Stimulated activated CD8-positive, alpha-beta memory T cell treated with anti-CD3 and anti-CD28 coated beads, Interleukin-12 subunit alpha, Interleukin-12 subunit beta, amount 100 ng/mL, for 1 hour (primary cell): ENCODE results near the gene RFTN1.
A peak's percentile ranks its signal among the peaks of the same experiment; 100 is the strongest.

ENCODE experiments used
- DNase-seq: peaks from one replicate; pipeline ENCODE4 v3.0.0-alpha.2; 2020; ENCODE audit warnings: low read depth

RFTN1 gene

DNA sequence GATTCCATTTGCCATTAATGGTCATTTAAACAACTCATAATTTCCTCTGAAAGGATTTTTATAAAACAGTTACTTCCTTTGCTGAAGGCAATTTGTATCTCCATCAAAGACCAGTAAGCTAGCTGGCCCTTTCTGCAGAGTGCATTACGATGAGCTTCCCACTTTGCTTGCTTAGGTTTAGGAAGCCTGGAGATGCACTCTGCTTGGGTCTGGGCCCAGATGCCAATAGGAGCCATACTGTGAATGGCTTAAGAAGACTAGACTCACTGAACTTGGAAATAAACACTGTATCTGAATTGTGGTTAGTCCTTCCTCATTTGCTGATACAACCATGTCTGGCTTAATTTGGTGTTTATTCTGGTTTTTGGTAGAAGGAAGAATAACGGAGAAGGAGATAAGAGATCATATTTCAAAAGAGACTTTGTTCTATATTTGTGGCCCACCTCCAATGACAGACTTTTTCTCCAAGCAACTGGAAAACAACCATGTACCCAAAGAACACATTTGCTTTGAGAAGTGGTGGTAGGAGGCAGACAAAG is 210.4 kb downstream of the RFTN1 start:
- DNase-seq, result no peak

DNA sequence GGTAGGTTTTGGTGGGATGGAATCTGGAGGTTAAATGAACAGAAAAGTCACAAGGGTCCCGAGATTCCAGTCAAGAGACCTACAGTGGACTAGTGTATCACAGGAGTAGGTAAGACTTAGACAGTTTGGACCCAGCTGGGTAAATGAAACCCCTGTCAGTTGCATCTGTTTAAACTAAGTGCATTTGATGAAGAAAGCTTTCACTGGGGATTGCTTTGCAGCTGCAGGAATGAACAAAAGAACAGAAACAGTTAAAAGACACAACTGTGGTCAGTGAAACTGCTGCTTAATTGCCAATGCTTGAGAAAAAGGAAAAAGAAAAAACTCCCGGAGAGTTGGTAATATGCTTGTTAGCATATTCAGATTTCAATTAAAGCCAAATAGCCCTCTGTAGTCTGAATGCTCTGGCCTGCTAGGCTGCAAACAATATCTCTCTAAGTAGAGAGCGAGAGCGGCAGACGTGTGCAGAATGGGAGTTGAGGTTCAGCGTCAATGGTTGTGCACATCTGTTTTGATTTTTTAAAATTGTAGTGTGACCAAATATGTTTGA is 211.3 kb downstream of the RFTN1 start:
- DNase-seq, result no peak

DNA sequence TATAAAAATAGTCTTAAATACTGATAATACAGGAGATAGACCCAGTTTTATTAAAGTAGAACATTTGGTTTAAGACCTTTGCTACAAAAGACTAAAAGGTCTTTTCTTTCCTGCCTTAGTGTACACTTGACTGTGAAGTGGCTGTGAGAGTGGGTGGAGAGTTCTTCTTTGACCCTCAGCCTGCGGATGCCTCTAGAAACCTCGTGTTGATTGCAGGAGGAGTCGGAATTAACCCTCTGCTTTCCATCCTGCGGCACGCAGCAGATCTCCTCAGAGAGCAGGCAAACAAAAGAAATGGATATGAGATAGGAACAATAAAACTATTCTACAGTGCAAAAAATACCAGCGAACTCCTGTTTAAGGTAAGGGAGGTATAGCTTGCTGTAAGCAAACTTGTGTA is 212.0 kb downstream of the RFTN1 start:
- no peak for DNase-seq

DNA sequence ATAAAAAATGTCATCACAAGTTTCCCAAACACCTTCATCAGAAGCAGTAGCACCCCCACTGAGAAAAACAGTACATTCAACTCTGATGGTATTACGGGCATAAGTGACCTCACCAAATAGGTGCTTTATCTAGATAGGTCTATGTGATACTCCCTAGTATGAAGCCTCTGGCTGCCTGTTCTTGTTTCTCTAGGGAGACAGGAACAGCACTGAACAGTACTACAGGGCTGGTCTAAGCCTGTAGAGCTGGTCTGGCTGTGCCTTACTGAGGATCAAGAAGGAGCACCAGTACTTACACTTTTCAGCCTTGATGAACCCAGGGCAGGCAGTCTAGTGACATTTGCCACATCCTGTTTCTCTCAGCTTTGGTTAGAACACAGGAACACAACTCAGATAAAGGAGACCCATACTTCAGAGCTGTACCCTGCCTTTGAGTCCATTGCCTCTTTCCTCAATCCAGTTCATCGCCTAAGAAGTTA is 212.6 kb downstream of the RFTN1 start:
- no peak for DNase-seq

DNA sequence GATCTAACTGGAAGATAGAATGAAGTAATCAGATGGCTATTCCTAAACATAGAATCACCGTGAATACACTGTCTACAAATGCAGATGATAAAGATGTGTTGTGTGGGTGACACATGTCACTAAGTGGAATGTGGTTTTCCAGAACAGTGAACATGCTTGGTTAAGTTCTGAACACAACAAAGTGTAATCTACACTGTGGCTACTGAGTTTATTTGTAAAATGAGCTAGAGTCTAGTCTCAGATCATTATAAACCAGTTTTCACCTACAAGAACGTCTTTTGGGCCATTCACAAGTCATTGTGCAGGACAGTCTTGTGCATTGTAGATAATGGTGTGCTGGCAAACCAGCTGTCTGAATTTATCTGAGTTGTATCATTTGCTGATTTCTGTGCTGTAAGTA is 213.2 kb downstream of the RFTN1 start:
- DNase-seq, result no peak

DNA sequence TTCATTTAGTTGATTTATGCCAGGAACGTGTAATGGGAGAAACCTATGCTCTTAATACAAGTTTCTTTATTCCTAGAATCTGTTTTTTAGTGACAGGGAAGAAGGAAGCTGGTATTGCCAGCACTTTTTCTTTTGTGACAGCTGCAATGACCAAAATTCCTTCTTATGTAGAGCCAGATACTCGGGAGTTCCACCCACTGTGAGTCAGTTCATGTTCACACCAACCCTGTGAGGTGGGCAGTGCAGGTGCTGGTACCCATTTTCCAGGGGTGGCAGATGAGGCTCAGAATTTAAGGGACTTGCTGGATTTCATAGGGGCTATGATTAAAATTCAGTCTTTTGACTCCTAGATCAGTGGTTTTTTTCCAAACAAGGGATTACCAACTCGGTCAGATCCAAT is 213.8 kb downstream of the RFTN1 start:
- no peak for DNase-seq

DNA sequence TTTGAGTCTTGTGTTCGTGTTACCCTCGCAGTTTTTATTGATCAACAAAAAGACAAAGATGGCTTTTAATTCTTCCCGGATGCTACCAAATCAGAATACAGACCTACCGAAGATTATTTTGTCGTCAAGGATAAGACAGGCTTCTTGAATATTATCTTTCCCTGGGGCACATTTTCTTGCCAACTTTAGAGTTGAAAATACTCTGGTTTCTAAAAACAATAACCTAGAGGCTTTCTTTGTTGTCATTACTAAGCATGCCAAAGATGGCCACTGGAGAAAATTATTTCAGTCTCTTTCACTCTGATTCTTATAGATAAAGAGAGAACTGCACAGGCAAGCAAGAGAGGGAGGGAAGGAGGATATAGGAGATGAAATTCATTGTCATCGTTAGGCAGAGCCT is 214.6 kb downstream of the RFTN1 start:
- DNase-seq, result no peak

DNA sequence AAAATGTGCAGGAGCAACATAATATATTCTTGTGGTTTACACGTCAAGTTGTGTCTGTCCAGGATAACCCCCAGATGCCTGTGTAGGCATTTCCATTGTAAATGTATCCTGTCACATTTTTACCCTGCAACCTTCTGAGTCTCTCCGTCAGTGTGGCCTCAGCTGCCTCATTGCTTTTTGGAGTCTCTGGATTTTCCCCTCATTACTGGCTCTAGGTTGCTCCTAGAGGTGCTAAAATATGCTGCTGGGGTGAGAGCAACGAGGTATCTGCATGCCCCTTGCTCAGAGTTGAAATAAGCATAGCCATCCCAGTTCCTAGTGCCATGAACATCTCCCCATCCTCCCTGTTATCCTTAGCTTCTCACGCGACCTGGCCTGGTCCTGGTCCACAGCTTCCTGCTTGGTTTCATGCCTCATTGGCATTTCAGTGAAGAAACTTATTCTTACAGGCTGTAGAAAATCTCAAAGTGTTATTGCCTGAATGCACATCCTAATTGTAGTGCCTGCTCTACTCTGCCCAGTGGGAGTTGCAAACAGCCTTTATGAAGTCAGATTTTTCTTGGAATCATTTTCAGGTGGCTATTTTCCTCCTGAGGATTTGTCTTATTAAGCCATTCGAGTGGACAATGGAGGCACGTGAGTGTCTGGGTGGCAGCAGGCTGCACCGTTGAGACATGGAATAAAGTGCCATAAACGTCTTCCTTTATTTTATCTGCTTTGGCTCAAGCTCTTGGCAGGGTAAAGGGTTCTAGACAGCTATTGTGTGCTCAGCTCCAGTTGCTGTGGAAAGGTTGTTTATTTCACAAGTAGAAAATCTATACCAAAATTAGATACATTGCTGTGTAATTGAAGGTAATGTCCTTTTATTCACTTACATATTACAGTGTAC is 215.3 kb downstream of the RFTN1 start:
- no peak for DNase-seq

DNA sequence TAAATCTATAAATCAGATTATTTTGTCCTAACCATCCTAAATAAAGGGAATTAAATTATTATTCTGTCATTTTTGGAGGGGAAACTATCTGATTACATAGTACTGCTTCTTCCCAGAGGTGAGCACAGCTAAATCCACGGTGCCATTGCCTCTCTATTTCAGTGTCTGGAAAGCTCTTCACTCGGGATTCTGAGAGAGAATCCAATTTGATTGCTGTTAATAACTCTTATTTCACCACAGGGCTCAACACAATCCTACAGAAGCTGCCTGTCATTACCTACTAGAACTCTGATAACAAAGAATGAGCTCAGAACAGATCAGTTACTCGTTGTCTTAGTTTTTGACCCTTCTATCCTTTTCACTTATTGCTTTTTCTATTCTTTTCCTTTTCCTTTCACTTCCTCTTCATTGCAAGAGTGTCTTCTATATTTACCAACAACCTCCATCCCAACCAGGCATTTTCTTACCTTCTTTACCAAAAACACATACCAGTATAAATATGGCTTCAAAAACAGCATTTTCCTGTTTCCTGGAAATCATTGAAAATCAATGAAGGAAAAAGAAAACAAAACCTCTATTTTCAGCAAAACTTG is 218.1 kb downstream of the RFTN1 start:
- DNase-seq, result no peak

DNA sequence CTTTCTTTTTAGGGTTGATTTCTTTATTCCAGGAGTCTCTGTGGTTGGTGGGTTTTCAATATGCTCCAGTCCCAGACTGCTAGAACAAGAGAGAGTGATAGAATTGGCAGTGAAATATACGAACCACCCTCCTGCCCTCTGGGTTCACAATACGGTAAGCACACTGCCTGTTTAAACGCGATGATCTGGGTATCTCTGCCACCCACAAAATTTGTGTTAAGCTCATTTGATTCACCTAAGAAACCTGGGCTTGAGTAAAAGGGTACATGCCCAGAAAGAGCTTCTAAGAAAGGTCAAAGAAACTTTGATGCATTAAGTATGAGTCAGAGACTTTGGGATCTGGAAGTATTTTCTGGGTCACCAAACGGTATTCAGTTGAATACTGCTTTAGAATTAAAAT is 218.7 kb downstream of the RFTN1 start:
- DNase-seq, result no peak

DNA sequence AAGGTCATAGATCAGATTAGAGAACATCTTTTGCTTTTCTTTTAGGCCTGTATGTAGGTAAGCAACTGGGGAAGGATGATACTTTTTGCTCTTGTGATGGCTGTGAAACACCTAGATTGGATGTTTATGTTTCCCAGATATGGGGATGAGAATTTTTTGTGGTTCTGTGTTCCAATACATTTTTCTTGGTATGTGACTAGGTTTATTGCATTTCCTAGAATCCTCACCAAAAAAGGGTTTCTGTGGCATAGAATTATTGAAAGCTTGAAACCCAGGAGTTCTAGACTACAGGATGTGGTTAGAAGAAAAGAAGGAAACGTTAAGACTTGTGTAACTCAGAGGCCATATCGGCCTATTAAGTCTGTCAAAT is 222.7 kb downstream of the RFTN1 start:
- no peak for DNase-seq

DNA sequence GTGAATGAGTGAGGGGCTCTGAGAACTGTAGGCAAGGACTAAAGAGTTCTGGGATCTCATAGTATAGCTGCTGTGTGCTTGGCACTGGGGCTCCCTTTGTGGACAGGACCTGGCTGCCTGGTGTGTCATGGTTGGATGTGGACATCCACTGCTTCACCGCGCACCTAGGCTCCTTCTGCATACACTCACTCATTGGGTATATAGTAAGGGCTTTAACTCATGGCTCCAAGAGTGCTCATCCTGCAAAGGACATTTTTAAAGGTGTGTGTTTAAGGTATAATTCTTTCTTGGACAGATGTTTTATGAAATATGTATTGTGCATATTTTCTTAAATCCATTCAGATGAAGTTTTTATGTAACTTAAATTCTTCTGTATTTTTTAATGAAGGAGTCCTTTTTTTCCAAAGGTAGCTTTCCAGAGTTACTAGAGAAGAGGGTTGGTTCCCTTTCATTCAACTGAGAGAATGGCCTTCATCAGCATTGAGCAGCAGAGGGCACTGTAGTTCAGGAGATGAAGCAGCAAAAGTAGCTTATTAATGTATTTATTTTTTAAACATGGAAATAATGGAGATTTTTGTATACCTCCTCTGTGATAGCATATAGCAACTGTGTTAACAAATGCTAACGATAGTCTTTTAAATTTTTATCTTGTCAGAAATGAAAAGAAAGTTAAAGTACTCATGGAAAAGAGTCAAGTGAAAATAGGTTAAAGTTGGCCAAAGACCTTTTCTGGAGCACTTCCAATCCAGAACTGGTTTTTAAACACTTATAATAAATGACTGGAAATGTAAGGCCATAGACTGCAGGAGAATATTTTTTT is 223.3 kb downstream of the RFTN1 start:
- DNase-seq, result no peak

DNA sequence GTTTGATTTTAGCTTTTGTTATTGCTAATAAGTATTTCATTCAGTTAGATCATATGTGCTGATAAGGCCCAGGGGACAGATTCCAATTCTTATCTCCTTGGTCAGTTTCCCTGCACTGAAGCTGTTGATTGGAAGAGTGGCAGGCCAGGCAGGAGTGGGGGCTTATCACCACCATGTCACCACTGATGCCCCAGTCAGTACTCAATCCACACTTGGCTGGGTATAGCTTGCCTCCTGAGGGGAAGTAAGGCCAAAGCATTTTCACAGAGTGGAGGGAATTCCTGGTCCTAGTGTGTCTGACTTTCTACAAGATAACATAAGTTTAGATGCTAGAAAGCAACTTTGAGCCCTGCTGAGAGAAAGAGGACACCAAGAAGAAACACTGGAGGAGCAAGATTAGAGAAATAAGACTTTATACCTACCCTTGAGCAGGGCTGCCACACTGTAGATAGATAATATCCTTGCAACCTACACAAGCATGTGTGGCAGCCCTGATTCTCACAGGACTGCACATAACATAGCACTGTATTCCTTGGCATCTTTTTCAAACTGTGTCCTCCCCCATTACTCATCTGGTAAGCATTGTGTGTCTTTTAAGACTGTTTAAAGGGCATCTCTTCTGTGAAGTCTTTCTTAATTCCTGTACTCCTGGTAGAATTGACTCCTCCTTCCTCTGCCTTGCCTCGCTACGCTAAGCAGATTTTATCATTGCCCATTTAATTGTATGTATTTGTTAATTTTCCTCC is 224.2 kb downstream of the RFTN1 start:
- no peak for DNase-seq

DNA sequence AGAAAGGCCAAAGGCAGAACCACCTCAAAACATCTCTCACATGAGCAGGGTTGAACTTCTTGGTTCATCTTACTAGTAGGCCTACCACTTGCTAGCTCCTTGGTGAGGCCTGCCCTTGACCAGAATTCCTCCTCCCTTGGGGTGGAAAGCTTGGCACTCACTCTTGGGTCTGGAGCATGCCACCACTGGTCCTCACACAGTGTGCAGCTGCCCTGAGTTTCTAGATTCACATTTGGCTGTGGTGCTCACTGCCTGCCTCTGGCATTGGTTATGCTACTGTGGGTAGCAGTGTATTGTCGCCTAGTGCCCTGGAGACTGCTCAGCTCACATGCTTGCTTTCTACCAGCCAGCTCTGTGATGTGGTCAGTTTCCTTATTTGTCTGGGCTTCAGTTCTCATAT is 224.8 kb downstream of the RFTN1 start:
- no peak for DNase-seq

DNA sequence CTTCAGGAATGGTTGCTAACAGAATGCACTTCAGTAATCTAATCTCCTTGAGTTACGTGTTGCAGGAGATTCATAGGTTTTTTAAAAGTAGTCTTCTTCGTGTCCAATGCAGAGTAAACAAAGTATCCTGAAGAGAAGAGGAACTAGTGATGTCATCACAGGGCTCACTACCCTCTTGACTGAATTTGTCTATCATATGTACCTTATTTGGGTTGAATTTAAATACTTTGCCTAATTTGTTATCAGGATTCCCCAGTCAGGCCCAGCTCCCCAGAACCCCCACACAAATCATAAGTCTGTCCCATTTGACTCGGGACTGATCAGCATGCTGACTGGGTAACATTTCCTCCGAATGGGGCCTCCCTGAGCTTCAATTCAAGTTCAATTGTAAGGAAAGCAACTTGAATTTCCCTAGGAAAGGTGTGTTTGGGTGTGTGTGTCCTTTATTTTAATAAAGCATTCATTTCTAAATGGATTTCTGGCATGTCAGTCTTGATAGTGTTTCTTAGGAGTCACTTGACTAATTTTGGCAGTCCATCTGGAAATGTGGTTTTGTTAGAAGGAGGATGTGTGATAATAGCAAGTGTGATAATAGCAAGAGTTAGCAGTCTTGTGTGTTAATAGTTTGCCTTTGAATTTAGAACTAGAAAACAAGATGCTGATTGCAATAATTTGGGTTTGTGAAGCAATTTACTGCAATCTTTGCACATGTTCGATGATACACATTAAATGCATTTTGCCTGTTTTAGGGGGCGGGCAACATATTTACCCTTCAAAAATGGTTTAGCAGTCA is 226.6 kb downstream of the RFTN1 start:
- DNase-seq, result no peak

DNA sequence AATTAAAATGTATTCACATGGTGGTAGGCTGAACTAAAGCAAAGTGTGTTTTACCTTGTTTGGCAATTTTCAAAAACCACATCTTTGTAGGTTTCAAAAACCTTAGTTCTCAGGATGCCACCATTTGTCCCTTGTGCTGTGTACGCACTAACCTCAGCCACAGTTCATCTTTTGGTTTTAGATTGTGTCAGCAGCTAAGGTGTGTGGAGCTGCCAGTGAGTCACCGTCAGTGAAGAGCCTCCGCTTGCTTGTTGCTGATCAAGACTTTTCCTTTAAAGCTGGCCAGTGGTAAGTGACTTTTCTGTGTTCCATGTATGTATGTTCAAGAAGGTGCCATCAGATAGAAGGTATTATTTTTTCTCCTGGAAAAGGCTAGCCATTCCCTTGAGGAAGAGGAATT is 227.3 kb downstream of the RFTN1 start:
- peak; percentile 57 for DNase-seq

DNA sequence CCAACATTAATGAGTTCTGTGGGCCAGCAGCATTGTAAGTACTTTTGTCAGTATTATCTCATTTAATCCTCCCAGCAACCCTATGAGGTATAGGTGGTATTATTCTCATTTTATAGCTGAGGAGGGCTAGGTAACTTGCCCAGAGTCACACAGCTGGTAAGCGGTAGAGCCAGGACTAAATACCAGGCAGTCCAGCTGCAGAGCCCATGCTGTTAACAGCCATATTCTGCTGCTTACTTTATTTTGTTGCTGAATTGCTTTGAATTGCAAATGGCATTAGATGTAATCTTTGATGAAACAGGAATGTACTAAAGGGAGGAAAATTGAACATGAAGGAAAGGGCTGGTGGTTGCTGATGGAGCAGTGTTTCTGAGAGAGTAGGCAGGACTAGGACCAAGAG is 228.9 kb downstream of the RFTN1 start:
- no peak for DNase-seq

DNA sequence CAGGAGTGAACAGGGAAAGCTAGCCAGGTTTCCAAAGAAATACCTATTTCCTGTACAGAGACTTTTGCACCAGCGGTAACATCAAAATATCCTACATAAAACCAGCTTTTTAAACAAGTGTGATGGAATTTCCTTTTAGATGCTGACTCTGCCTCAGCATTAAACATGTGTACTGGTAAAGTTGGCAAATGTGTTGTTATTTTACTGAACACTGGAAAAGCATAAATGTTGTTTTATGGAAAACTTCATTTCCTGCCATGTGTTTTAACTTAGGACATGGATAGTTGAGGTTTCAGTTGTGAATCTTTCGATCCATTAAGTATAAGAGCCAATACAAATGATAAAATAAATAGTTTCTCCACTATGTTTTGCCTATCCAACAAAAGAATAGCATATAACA is 232.8 kb downstream of the RFTN1 start:
- no peak for DNase-seq

DNA sequence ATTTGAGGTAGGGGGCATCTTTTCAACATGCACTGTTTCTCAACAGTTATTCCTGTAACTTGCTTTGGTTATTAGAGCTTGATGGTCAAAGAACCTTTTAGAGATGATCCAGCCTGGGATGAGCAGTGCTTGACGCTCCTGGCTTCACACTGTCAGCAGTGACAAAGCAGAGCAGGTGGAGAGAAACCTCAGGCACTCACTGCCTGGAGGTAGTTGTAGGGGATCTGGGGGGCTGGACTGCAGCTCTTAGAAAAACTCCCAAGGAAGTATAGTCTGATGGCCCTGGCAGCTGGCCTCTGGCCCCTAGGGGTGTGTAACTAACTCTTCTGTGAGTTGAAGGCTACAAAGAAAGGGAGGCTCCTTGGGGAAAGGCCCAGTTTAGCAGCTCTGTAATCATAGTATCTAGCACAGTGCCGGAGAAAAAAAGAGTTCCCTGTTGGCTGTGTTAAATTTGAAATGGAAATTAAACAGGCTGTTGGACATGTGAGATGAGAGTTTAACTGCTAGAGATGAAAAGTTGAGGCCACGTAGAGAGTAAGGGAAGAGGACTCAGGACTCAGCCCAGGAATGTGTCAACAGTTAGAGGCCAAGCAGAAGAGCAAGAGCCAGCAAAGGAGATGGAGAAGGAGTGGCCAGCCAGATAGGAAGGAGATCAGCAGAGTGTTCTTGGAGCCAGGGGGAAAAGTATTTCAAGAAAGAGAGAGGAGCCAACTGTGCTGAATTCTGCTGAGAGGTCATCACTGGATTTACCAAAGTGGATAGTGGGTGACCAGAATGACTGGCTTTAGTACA is 234.3 kb downstream of the RFTN1 start:
- no peak for DNase-seq

DNA sequence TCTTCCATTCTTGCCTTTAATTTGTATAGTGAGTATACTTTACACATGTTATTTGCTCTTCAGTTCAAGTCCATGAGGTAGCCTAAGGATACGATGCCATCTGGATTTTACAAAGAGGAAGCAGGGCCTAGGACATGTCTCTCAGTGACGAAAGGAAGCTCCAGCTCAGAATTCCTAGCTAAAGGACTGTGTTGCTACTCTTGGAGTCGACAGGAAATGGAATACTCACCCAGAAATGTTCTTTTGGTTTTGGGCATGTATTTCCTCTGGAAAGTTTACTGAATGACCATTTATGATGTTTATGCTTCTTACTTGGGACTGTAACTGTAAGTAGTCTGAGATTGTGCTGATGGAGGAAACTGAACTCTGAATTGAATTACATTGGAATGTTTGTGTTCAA is 236.0 kb downstream of the RFTN1 start:
- no peak for DNase-seq
